SK-N-SH (cell line): ENCODE data around the gene DLAT.

Source experiments
- SIN3A ChIP-seq: IDR thresholded peaks from 2 replicates; pipeline ENCODE4 v1.6.1; 2012; ENCODE audit warnings: low read depth, mild to moderate bottlenecking, low read length, moderate library complexity, borderline replicate concordance
- SMC3 ChIP-seq: IDR thresholded peaks from 2 replicates; pipeline ENCODE4 v1.6.1; 2012; ENCODE audit warnings: low read depth, low read length, improper control_type of control experiment
- YY1 ChIP-seq: IDR thresholded peaks from 2 replicates; pipeline ENCODE4 v1.4.0; 2012; ENCODE audit warnings: low read depth, mild to moderate bottlenecking
- TF ChIP-seq, protein P1 (sequence below): fragments of 200-600 bp; sonication (generic); IDR thresholded peaks from 2 replicates; pipeline ENCODE4 v1.6.1; 2017; ENCODE audit warnings: antibody characterized with exemption, mild to moderate bottlenecking, moderate library complexity
- TF ChIP-seq, protein P2 (sequence below): IDR thresholded peaks from 2 replicates; pipeline ENCODE4 v1.4.0; 2012; ENCODE audit warnings: low read depth

DNA sequence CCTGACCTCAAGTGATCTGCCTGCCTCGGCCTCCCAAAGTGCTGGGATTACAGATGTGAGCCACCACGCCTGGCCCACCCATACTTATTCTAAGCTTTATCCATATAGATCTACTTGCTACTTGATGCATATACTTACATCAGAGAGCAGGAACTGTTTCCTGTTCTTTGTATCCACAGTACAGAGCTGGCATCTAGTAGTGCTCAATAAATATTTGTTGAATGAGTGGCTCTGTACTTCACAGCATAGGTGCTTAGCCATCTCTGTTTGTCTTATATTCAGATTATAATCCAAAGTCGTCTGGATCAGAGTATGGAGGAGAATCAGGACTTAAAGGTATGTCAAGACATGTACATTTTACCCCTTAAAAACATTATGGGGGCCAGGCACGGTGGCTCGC is 38.6 kb upstream of the DLAT start:
- TF ChIP-seq, protein P1, sequence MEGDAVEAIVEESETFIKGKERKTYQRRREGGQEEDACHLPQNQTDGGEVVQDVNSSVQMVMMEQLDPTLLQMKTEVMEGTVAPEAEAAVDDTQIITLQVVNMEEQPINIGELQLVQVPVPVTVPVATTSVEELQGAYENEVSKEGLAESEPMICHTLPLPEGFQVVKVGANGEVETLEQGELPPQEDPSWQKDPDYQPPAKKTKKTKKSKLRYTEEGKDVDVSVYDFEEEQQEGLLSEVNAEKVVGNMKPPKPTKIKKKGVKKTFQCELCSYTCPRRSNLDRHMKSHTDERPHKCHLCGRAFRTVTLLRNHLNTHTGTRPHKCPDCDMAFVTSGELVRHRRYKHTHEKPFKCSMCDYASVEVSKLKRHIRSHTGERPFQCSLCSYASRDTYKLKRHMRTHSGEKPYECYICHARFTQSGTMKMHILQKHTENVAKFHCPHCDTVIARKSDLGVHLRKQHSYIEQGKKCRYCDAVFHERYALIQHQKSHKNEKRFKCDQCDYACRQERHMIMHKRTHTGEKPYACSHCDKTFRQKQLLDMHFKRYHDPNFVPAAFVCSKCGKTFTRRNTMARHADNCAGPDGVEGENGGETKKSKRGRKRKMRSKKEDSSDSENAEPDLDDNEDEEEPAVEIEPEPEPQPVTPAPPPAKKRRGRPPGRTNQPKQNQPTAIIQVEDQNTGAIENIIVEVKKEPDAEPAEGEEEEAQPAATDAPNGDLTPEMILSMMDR: no peak
- TF ChIP-seq, protein P2, sequence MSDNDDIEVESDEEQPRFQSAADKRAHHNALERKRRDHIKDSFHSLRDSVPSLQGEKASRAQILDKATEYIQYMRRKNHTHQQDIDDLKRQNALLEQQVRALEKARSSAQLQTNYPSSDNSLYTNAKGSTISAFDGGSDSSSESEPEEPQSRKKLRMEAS: no peak
- TF ChIP-seq YY1 (no peak), SIN3A (no peak), SMC3 (no peak)
